VCaP (cell line): ENCODE results near the gene PRM1.

ENCODE experiments used
- H3K27ac ChIP-seq: fragments of 450-650 bp; 2 replicates; pipeline ENCODE4 v1.5.1; 2017
- CTCF ChIP-seq: fragments of 450-650 bp; conservative IDR thresholded peaks from 2 replicates; pipeline ENCODE4 v1.5.1; 2017; ENCODE audit warnings: mild to moderate bottlenecking, moderate library complexity

Gene PRM1

GRCh38 chr16:11262915-11263314, 18.2 kb downstream of the PRM1 start:
- no peak overlapping the region for H3K27ac ChIP-seq
- TF ChIP-seq CTCF = no peak

GRCh38 chr16:11260596-11260966, 20.5 kb downstream of the PRM1 start:
- no peak for TF ChIP-seq CTCF
- H3K27ac ChIP-seq = no peak overlapping the region

- H3K27ac ChIP-seq = no peak overlapping the region
- TF ChIP-seq CTCF = no peak
Measured at GRCh38 chr16:11259655-11260595, 21.2 kb downstream of the PRM1 start.

- TF ChIP-seq CTCF = no peak
- H3K27ac ChIP-seq = no peak overlapping the region
Measured at GRCh38 chr16:11258553-11259492, 22.3 kb downstream of the PRM1 start.

GRCh38 chr16:11257131-11257938, 23.8 kb downstream of the PRM1 start:
- H3K27ac ChIP-seq = peak overlapping the region; percentile 72
- TF ChIP-seq CTCF = peak; percentile 79

- peak overlapping the region; percentile 72 for H3K27ac ChIP-seq
Measured at GRCh38 chr16:11256661-11257130, 24.4 kb downstream of the PRM1 start.

More at GRCh38 chr16:11256661-11257130, 24.4 kb downstream of the PRM1 start:
- no peak for TF ChIP-seq CTCF
